Testis (tissue), 2 donors: ENCODE results near the gene C1QL2.

ENCODE experiments used
- CTCF ChIP-seq, 3 experiments: fragments of 450-650 bp in 2 of 3; fragments of 200-600 bp in 1 of 3; sonication (generic) in 1 of 3; IDR thresholded peaks; one replicate each; pipeline ENCODE4 v1.5.1; 2016 to 2019; ENCODE audit warnings: antibody characterized with exemption in 3 of 3, mild to moderate bottlenecking in 2 of 3, moderate library complexity in 1 of 3
- POLR2A ChIP-seq: fragments of 450-650 bp; IDR thresholded peaks from one replicate; pipeline ENCODE4 v1.6.1; 2017; ENCODE audit warnings: antibody characterized with exemption, mild to moderate bottlenecking, moderate library complexity

- TF ChIP-seq CTCF (IDR thresholded peaks at IDR 0.05): no peak
- TF ChIP-seq POLR2A: no peak
Measured at GRCh38 chr2:119136872-119137271, 21.7 kb downstream of the C1QL2 start.
